ENCODE results near the gene SLC41A3. TPM values are rescaled to one million over a fixed set of nuclear protein-coding genes. Genes with fewer than 3 reads are reported as not detected.
A peak's percentile ranks its signal among the peaks of the same experiment; 100 is the strongest.

SLC41A3 gene
- total and polyA plus RNA-seq, 12 donors = 40.8 to 140 (median 74.4) TPM

GRCh38 chr3:126124896-126125295 is 41.0 kb upstream of the SLC41A3 start:
- intact Hi-C loops (cut with DNase I) = no loop called here
- no peak for TF ChIP-seq POLR2A (IDR thresholded peaks at IDR 0.05)
- TF ChIP-seq, protein P1, sequence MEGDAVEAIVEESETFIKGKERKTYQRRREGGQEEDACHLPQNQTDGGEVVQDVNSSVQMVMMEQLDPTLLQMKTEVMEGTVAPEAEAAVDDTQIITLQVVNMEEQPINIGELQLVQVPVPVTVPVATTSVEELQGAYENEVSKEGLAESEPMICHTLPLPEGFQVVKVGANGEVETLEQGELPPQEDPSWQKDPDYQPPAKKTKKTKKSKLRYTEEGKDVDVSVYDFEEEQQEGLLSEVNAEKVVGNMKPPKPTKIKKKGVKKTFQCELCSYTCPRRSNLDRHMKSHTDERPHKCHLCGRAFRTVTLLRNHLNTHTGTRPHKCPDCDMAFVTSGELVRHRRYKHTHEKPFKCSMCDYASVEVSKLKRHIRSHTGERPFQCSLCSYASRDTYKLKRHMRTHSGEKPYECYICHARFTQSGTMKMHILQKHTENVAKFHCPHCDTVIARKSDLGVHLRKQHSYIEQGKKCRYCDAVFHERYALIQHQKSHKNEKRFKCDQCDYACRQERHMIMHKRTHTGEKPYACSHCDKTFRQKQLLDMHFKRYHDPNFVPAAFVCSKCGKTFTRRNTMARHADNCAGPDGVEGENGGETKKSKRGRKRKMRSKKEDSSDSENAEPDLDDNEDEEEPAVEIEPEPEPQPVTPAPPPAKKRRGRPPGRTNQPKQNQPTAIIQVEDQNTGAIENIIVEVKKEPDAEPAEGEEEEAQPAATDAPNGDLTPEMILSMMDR (IDR thresholded peaks at IDR 0.05) = no peak
- H3K27ac ChIP-seq = no peak overlapping the region
- no peak overlapping the region for H3K4me3 ChIP-seq
- H3K4me1 ChIP-seq (replicated peaks in 1 of 2) = peaks cover 0 to 9% of the 10 kb centered on the region in 2 donors
- peak; percentile 0 to 31 (median 6) for DNase-seq
- no peaks in the 10 kb centered on the region for H3K36me3 ChIP-seq (replicated peaks in 1 of 2)
- 85 to 95% (median 90%) methylated on average over 9 of the region's 9 CpGs for WGBS, 4 donors
- no peaks in the 10 kb centered on the region for H3K9me3 ChIP-seq (replicated peaks in 1 of 3)
- H3K27me3 ChIP-seq = no peaks in the 10 kb centered on the region

GRCh38 chr3:126124148-126124868 is 40.4 kb upstream of the SLC41A3 start:
- no peak overlapping the region for H3K27ac ChIP-seq
- peaks cover 0 to 3% of the 10 kb centered on the region in 2 donors for H3K4me1 ChIP-seq (replicated peaks in 1 of 2)
- TF ChIP-seq POLR2A (IDR thresholded peaks at IDR 0.05) = no peak
- TF ChIP-seq, protein P1 (IDR thresholded peaks at IDR 0.05) = no peak
- 73 to 85% (median 81%) methylated on average over 8 to 10 of the region's 10 CpGs for WGBS, 4 donors
- H3K36me3 ChIP-seq (replicated peaks in 1 of 2) = no peaks in the 10 kb centered on the region
- intact Hi-C loops (cut with DNase I) = no loop called here
- H3K4me3 ChIP-seq = no peak overlapping the region
- no peaks in the 10 kb centered on the region for H3K27me3 ChIP-seq
- H3K9me3 ChIP-seq (replicated peaks in 1 of 3) = no peaks in the 10 kb centered on the region
- peak; percentile 0 to 41 (median 11) for DNase-seq

DNA sequence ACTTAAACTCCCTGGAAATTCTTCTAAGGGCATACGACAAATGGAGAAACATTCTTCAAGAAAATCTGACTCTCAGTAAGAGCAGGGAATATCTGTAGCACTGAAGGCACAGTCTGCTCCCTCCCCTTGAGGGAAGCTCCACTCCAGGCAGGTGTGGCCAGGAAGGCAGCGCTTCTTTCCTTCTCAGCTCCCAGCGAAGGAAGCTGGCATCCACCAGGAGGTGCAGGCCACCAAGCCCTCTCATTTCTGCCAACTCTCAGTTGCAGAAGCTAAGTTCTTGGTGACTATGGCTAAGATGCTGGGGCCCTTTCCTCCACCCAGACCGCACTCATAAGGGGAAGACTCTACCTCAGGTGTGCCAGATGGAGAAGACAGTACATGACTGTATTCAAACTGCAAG is 37.7 kb upstream of the SLC41A3 start:
- intact Hi-C loops (cut with DNase I) = no loop called here
- Histone ChIP-seq H3K27ac (no peak overlapping the region), H3K36me3 (replicated peaks in 1 of 2) (no peaks in the 10 kb centered on the region), H3K27me3 (no peaks in the 10 kb centered on the region), H3K9me3 (replicated peaks in 1 of 3) (no peaks in the 10 kb centered on the region), H3K4me3 (no peak overlapping the region), H3K4me1 (replicated peaks in 1 of 2) (no peaks in the 10 kb centered on the region)
- TF ChIP-seq POLR2A (IDR thresholded peaks at IDR 0.05) = no peak
- TF ChIP-seq, protein P1 (IDR thresholded peaks at IDR 0.05) = no peak
- 90 to 98% (median 93%) methylated on average over 4 of the region's 4 CpGs for WGBS, 4 donors
- peak in 1 of 7 donors; percentile 3 for DNase-seq

- Histone ChIP-seq H3K4me3 (no peak overlapping the region), H3K36me3 (replicated peaks in 1 of 2) (no peaks in the 10 kb centered on the region), H3K27me3 (no peaks in the 10 kb centered on the region), H3K4me1 (replicated peaks in 1 of 2) (no peaks in the 10 kb centered on the region), H3K9me3 (replicated peaks in 1 of 3) (no peaks in the 10 kb centered on the region), H3K27ac (no peak overlapping the region)
- intact Hi-C loops (cut with DNase I) = no loop called here
- 91 to 99% (median 95%) methylated on average over 9 of the region's 9 CpGs for WGBS, 4 donors
- TF ChIP-seq, protein P1 (IDR thresholded peaks at IDR 0.05) = no peak
- TF ChIP-seq POLR2A (IDR thresholded peaks at IDR 0.05) = no peak
- DNase-seq = peak in 2 of 7 donors; percentile 8 to 34
Measured at GRCh38 chr3:126121074-126121473, 37.1 kb upstream of the SLC41A3 start.

Data from adrenal gland (tissue), 12 donors.